ENCODE results near the gene IRF2BP2. TPM values are rescaled to one million over a fixed set of nuclear protein-coding genes. Genes with fewer than 3 reads are reported as not detected.
"Not testable (repeated sequence)": the region's sequence is repeated elsewhere in the genome, so short reads cannot be mapped to it uniquely, and the experiment has no call there.

IRF2BP2 gene
- total RNA-seq, 2 experiments from 2014 or later = 116 to 118 TPM

GRCh38 chr1:234644928-234645327, 35.0 kb upstream of the IRF2BP2 start:
- Mint-ChIP-seq H3K27me3 (peaks cover 2% of the 10 kb centered on the region), H3K4me1 (peaks cover 4% of the 10 kb centered on the region), H3K36me3 (peaks cover 4% of the 10 kb centered on the region), H3K9me3 (peaks cover 15% of the 10 kb centered on the region), H3K27ac (no peak overlapping the region), H3K4me3 (no peak overlapping the region)
- POLR2A ChIA-PET = no interaction called here
- no peak for ATAC-seq (ENCODE audit: low read depth)
- DNase-seq = no peak

DNA sequence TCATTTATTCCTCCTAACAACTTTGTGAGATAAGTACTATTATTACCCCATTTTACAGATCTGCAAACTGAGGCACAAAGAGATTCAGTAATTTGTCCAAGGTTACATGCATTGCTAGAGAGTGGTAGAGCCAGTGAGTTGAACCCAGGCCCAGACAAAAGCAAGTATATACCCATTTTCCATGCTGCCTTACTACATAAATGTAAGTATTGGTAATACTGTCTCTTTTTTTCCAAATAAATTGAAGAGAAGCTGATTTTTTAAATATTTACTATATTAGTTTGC, 33.8 kb upstream of the IRF2BP2 start:
- DNase-seq (no peak), ATAC-seq (ENCODE audit: low read depth) (no peak)
- Mint-ChIP-seq H3K4me1 (peaks cover 6% of the 10 kb centered on the region), H3K9me3 (peaks cover 14% of the 10 kb centered on the region), H3K27me3 (peaks cover 2% of the 10 kb centered on the region), H3K36me3 (peaks cover 2% of the 10 kb centered on the region), H3K27ac (no peak overlapping the region), H3K4me3 (no peak overlapping the region)
- POLR2A ChIA-PET = no interaction called here

GRCh38 chr1:234643111-234643849, 33.3 kb upstream of the IRF2BP2 start:
- peaks cover 6% of the 10 kb centered on the region for H3K4me1 Mint-ChIP-seq
- H3K27me3 Mint-ChIP-seq = peaks cover 2% of the 10 kb centered on the region
- DNase-seq (no peak), ATAC-seq (ENCODE audit: low read depth) (no peak)
- H3K9me3 Mint-ChIP-seq = peaks cover 11% of the 10 kb centered on the region
- peaks cover 2% of the 10 kb centered on the region for H3K36me3 Mint-ChIP-seq
- no peak overlapping the region for H3K27ac Mint-ChIP-seq
- H3K4me3 Mint-ChIP-seq = no peak overlapping the region
- POLR2A ChIA-PET = no interaction called here

DNA sequence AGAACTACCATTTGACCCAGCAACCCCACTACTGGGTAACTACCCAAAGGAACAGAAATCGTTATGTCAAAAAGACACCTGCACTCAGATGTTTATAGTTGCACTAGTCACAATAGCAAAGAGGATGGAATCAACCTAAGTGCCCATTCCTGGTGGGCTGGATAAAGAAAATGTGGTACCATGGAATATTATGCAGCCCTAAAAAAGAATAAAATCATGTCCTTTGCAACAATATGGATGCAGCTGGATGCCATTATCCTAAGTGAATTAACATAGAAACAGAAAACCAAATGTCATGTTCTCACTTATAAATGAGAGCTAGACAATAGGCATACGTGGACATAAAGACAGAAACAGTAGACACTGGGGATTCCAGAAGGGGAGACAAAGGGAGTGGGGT, 32.5 kb upstream of the IRF2BP2 start:
- Mint-ChIP-seq H3K4me3 (no peak overlapping the region), H3K27me3 (peaks cover 2% of the 10 kb centered on the region), H3K36me3 (peaks cover 2% of the 10 kb centered on the region), H3K27ac (no peak overlapping the region), H3K4me1 (peaks cover 6% of the 10 kb centered on the region), H3K9me3 (peaks cover 11% of the 10 kb centered on the region)
- DNase-seq (no peak), ATAC-seq (ENCODE audit: low read depth) (no peak)
- POLR2A ChIA-PET = no interaction called here

GRCh38 chr1:234639961-234640360, 30.0 kb upstream of the IRF2BP2 start:
- ATAC-seq (ENCODE audit: low read depth) (no peak), DNase-seq (no peak)
- Mint-ChIP-seq H3K27me3 (no peaks in the 10 kb centered on the region), H3K36me3 (peaks cover 2% of the 10 kb centered on the region), H3K9me3 (no peaks in the 10 kb centered on the region), H3K4me3 (no peak overlapping the region), H3K27ac (no peak overlapping the region), H3K4me1 (peaks cover 6% of the 10 kb centered on the region)
- POLR2A ChIA-PET = no interaction called here

DNA sequence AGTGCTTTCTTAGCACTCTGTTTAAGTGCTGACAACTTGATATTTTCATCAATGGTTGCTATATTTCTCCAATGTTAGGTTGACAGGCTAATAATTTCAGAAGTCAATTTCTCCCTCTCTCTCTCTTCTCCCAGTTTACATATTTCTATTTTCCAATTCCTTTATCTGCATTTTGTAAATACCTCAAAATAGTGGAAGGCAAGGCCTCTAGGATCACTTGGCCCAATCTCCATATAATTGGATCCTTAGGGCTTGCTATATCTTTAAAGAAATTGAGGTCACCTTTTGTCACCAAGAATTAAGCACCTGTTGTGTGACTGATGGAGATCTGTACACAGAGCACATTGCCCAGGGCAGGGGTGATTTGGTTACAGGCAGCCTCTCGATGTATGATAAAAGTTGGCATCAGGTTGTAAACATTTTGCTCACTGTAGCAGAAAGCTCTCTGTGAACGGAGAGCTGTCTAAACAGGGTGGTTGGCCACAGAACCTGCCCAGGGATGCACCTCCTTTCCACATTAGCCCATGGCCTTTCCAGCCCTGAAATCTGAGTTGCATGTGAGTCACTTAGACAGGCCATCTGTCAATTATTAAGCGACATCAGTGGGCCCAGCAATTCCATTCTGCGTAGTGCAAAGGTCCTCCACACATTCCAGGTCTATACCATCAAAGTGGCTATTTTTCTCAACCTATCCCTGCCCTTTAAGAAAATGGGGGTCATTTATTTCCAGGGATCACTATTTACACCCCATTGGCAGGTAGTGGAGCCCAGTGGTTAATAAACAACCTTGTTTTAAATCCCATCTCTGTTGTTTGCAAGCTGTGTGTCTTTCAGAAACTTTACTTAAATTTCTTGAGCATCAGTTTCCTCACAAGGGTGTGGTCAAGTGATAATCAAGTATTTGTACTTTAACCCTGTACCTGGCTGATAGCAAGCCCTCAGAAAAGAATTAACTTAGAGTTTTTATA, 29.1 kb upstream of the IRF2BP2 start:
- POLR2A ChIA-PET = no interaction called here
- Mint-ChIP-seq H3K36me3 (no peaks in the 10 kb centered on the region), H3K4me3 (no peak overlapping the region), H3K4me1 (peaks cover 6% of the 10 kb centered on the region), H3K27me3 (no peaks in the 10 kb centered on the region), H3K27ac (no peak overlapping the region), H3K9me3 (no peaks in the 10 kb centered on the region)
- no peak for DNase-seq
- ATAC-seq (ENCODE audit: low read depth) = no peak

DNA sequence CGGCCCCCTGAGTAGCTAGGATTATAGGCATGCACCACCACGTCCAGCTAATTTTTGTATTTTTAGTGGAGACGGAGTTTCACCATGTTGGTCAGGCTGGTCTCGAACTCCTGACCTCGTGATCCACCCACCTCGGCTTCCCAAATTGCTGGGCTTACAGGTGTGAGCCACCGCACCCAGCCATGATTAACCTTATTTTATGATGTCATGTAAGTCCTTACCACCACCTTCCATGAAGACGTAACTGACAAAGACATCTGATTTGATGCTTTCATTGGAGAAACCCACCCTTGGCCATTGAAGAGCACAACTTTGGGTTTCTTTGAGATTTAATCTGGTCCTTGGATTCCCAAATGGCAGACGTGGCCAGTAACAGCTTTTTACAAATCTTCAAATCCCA, 24.9 kb upstream of the IRF2BP2 start:
- not testable (repeated sequence) for H3K36me3 Mint-ChIP-seq

GRCh38 chr1:234634387-234634786, 24.4 kb upstream of the IRF2BP2 start:
- H3K4me1 Mint-ChIP-seq = no peaks in the 10 kb centered on the region
- no peak overlapping the region for H3K4me3 Mint-ChIP-seq
- peaks cover under 1% of the 10 kb centered on the region for H3K27me3 Mint-ChIP-seq
- no peak overlapping the region for H3K27ac Mint-ChIP-seq
- DNase-seq (no peak), ATAC-seq (ENCODE audit: low read depth) (no peak)
- H3K36me3 Mint-ChIP-seq = no peaks in the 10 kb centered on the region
- peaks cover under 1% of the 10 kb centered on the region for H3K9me3 Mint-ChIP-seq
- POLR2A ChIA-PET = no interaction called here

More for the DNA sequence above, 24.9 kb upstream of the IRF2BP2 start:
- H3K27me3 Mint-ChIP-seq; ATAC-seq (ENCODE audit: low read depth); DNase-seq; H3K4me3 Mint-ChIP-seq; H3K9me3 Mint-ChIP-seq; POLR2A ChIA-PET; H3K4me1 Mint-ChIP-seq; H3K27ac Mint-ChIP-seq: not testable (repeated sequence)

DNA sequence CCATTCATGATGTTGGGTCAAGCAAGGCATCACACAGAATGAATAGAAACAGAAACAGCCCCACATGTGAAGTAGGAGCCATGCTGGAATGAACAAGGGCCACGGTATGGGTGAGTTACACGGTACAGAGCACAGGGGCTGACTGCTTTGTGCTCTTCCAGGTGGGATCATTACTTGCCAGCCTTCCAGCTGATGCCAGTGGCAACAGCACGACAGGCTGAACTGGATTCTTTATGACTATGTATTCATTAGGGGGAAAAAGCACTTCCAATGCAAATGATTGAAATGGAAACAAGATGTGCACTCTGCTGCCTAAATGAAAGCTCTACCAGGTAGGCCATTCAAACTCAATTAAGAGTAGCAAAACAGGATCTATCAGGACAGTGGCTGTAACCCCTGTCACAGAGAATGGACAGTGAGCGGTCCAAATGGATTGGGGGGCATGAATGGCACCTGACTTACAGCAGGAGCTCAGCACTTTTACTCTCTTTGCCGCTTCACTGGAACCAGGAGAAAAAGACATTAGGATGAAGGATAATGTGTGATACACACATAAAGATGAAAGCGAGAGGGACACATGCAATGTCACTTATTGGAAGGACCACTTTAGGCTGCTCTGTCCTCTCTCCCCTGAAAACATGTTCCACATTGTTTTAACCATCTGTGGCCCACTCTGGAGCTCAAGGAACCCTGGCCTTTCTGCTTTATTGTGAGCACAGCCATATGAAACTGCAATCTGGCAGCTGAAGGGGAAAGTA, 23.4 kb upstream of the IRF2BP2 start:
- Mint-ChIP-seq H3K27me3 (peaks cover 2% of the 10 kb centered on the region), H3K4me3 (no peak overlapping the region), H3K4me1 (no peaks in the 10 kb centered on the region), H3K36me3 (no peaks in the 10 kb centered on the region), H3K9me3 (peaks cover 1% of the 10 kb centered on the region), H3K27ac (no peak overlapping the region)
- DNase-seq (no peak), ATAC-seq (ENCODE audit: low read depth) (no peak)
- POLR2A ChIA-PET = no interaction called here

- Mint-ChIP-seq H3K4me3 (no peak overlapping the region), H3K36me3 (no peaks in the 10 kb centered on the region), H3K4me1 (no peaks in the 10 kb centered on the region), H3K9me3 (peaks cover 1% of the 10 kb centered on the region), H3K27ac (no peak overlapping the region), H3K27me3 (peaks cover 2% of the 10 kb centered on the region)
- ATAC-seq (ENCODE audit: low read depth) (no peak), DNase-seq (no peak)
- POLR2A ChIA-PET = interaction anchor here (0.7 to 1.0 kb wide), 3 partner anchors 92 to 1708 kb away, joined by 3 to 5 read pairs (median 4); no protein-coding TSS in a partner anchor
These were observed 22.2 kb upstream of the IRF2BP2 start for GRCh38 chr1:234632225-234632624.

- H3K27ac Mint-ChIP-seq = no peak overlapping the region
- no peak overlapping the region for H3K4me3 Mint-ChIP-seq
- POLR2A ChIA-PET = interaction anchor here (0.7 to 1.0 kb wide), 3 partner anchors 92 to 1708 kb away, joined by 3 to 5 read pairs (median 4); no protein-coding TSS in a partner anchor
- H3K9me3 Mint-ChIP-seq = peaks cover 1% of the 10 kb centered on the region
- no peak for DNase-seq
- ATAC-seq (ENCODE audit: low read depth) = no peak
- H3K27me3 Mint-ChIP-seq = peaks cover 2% of the 10 kb centered on the region
- H3K36me3 Mint-ChIP-seq = no peaks in the 10 kb centered on the region
- no peaks in the 10 kb centered on the region for H3K4me1 Mint-ChIP-seq
These were observed 21.7 kb upstream of the IRF2BP2 start for GRCh38 chr1:234631721-234632125.

DNA sequence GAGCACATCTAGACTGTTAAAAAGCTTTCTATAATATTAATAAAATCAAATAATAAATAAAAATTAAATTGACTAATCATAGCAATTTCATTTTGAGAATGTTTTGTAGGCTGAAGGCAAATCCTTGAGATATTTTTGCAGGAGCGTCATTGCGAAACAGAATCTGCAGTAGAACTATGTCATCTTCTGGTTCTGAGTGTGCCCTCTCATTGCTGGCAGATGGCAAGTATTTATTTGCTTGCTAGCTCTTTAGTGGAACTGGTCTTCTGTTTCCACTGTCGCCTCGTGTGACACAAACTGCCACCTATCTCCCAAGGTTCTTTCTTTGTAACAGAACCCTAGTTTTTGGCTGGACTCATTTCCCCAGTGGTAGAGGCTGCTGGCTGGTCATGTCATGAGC, 19.0 kb upstream of the IRF2BP2 start:
- Mint-ChIP-seq H3K27ac (no peak overlapping the region), H3K27me3 (peaks cover 2% of the 10 kb centered on the region), H3K4me1 (peaks cover 2% of the 10 kb centered on the region), H3K4me3 (no peak overlapping the region), H3K9me3 (peaks cover 1% of the 10 kb centered on the region), H3K36me3 (no peaks in the 10 kb centered on the region)
- ATAC-seq (ENCODE audit: low read depth) = no peak
- POLR2A ChIA-PET = no interaction called here
- no peak for DNase-seq

- DNase-seq (no peak), ATAC-seq (ENCODE audit: low read depth) (no peak)
- no peak overlapping the region for H3K4me3 Mint-ChIP-seq
- peaks cover 2% of the 10 kb centered on the region for H3K27me3 Mint-ChIP-seq
- H3K36me3 Mint-ChIP-seq = no peaks in the 10 kb centered on the region
- peaks cover 1% of the 10 kb centered on the region for H3K9me3 Mint-ChIP-seq
- POLR2A ChIA-PET = no interaction called here
- H3K4me1 Mint-ChIP-seq = peaks cover 2% of the 10 kb centered on the region
- H3K27ac Mint-ChIP-seq = no peak overlapping the region
These were observed 18.1 kb upstream of the IRF2BP2 start for GRCh38 chr1:234628089-234628488.

Data from activated naive CD8-positive, alpha-beta T cell treated with anti-CD3 and anti-CD28 coated beads, Interleukin-2, amount 10 ng/mL, durations not matched to agents 7 days and 5 days (primary cell).